ENCODE data around the gene ETS2.
"Not testable (repeated sequence)": the region's sequence is repeated elsewhere in the genome, so short reads cannot be mapped to it uniquely, and the experiment has no call there.

Gene ETS2

GRCh38 chr21:38821959-38822682 lies 16.4 kb downstream of the ETS2 start:
- ChIA-PET POLR2A (no interaction called here), CTCF (no interaction called here)
- TF ChIP-seq NFRKB (IDR thresholded peaks at IDR 0.05) (no peak), L3MBTL2 (conservative IDR thresholded peaks at IDR 0.05) (no peak), CTBP1 (IDR thresholded peaks at IDR 0.05; ENCODE audit: borderline replicate concordance) (no peak), SUZ12 (IDR thresholded peaks at IDR 0.05) (no peak), FOXA1 (IDR thresholded peaks at IDR 0.05) (no peak), ZNF384 (IDR thresholded peaks at IDR 0.05) (no peak), FOXK2 (IDR thresholded peaks at IDR 0.05) (no peak), HDGF (IDR thresholded peaks at IDR 0.05; ENCODE audit: borderline replicate concordance) (no peak), FOXM1 (IDR thresholded peaks at IDR 0.05; ENCODE audit: borderline replicate concordance) (no peak), BHLHE40 (IDR thresholded peaks at IDR 0.05; ENCODE audit: borderline replicate concordance) (no peak)
- DNase-seq (ENCODE audit: extremely low spot score) = no peak

- no peak for DNase-seq (ENCODE audit: extremely low spot score)
- POLR2A ChIA-PET = no interaction called here
- no peak for TF ChIP-seq ARNT (IDR thresholded peaks at IDR 0.05)
- TF ChIP-seq BHLHE40 (IDR thresholded peaks at IDR 0.05; ENCODE audit: borderline replicate concordance) = no peak
- TF ChIP-seq, protein P1, sequence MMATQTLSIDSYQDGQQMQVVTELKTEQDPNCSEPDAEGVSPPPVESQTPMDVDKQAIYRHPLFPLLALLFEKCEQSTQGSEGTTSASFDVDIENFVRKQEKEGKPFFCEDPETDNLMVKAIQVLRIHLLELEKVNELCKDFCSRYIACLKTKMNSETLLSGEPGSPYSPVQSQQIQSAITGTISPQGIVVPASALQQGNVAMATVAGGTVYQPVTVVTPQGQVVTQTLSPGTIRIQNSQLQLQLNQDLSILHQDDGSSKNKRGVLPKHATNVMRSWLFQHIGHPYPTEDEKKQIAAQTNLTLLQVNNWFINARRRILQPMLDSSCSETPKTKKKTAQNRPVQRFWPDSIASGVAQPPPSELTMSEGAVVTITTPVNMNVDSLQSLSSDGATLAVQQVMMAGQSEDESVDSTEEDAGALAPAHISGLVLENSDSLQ (IDR thresholded peaks at IDR 0.05) = no peak
- no peak for TF ChIP-seq CTBP1 (IDR thresholded peaks at IDR 0.05; ENCODE audit: borderline replicate concordance)
- no peak for TF ChIP-seq SP1 (IDR thresholded peaks at IDR 0.05)
- no peak for TF ChIP-seq NFRKB (IDR thresholded peaks at IDR 0.05)
- no peak for TF ChIP-seq HDGF (IDR thresholded peaks at IDR 0.05; ENCODE audit: borderline replicate concordance)
- CTCF ChIA-PET = no interaction called here
Measured at GRCh38 chr21:38822778-38823238, 17.1 kb downstream of the ETS2 start.

DNA sequence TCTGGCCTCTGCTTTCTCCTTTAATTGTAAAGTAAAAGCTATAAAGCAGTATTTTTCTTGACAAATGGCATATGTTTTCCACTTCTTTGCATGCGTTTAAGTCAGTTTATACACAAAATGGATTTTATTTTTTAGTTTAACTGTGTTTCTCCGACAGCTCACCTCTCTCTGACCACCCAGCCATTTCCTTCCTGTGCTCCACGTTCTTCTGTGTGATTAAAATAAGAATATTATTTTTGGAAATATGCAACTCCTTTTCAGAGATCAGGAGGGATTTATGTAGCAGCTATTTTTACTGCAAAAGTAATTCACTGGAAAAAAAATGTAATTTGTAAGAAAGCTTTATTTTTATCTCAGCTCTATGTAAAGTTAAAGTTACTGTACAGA lies 18.0 kb downstream of the ETS2 start:
- TF ChIP-seq FOXM1 (IDR thresholded peaks at IDR 0.05; ENCODE audit: borderline replicate concordance) (no peak), ZNF384 (IDR thresholded peaks at IDR 0.05) (no peak), ARNT (IDR thresholded peaks at IDR 0.05) (no peak), CTBP1 (IDR thresholded peaks at IDR 0.05; ENCODE audit: borderline replicate concordance) (no peak)
- ChIA-PET POLR2A (interaction anchor here (0.9 kb wide), 1 partner anchor 9 kb away, joined by 3 read pairs; no protein-coding TSS in a partner anchor), CTCF (no interaction called here)
- DNase-seq (ENCODE audit: extremely low spot score) = no peak

DNA sequence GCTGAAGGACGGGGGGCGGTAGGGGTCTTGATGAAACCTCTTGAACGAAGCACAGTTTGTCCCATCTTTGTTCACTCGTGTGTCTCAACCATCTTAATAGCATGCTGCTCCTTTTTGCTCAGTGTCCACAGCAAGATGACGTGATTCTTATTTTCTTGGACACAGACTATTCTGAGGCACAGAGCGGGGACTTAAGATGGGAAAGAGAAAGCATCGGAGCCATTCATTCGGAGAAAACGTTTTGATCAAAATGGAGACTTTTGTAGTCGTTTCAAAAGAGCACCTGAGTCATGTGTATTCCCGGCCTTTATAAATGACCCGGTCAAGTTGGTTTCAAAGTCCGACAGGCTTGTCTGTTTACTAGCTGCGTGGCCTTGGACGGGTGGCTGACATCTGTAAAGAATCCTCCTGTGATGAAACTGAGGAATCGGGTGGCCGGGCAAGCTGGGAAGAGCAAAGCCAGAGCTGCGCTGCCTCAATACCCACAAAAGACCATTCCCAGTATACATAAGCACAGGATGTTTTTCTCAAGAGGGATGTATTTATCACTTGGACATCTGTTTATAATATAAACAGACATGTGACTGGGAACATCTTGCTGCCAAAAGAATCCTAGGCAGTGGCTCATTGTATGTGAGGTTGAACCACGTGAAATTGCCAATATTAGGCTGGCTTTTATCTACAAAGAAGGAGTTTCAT lies 18.5 kb downstream of the ETS2 start:
- ChIA-PET POLR2A (interaction anchor here (0.9 kb wide), 1 partner anchor 8 kb away, joined by 3 read pairs; no protein-coding TSS in a partner anchor), CTCF (no interaction called here)
- TF ChIP-seq FOXA1 (IDR thresholded peaks at IDR 0.05) = no peak
- no peak for TF ChIP-seq NFRKB (IDR thresholded peaks at IDR 0.05)
- TF ChIP-seq FOXK2 (IDR thresholded peaks at IDR 0.05) = no peak
- TF ChIP-seq L3MBTL2 (conservative IDR thresholded peaks at IDR 0.05) = no peak
- no peak for TF ChIP-seq TARDBP (IDR thresholded peaks at IDR 0.05)
- TF ChIP-seq HDGF (IDR thresholded peaks at IDR 0.05; ENCODE audit: borderline replicate concordance) = no peak
- no peak for TF ChIP-seq CTBP1 (IDR thresholded peaks at IDR 0.05; ENCODE audit: borderline replicate concordance)
- TF ChIP-seq LEF1 (IDR thresholded peaks at IDR 0.05; ENCODE audit: borderline replicate concordance) = no peak
- TF ChIP-seq ZNF384 (IDR thresholded peaks at IDR 0.05) = no peak
- TF ChIP-seq, protein P1 (IDR thresholded peaks at IDR 0.05) = no peak
- no peak for TF ChIP-seq SP1 (IDR thresholded peaks at IDR 0.05)
- TF ChIP-seq BHLHE40 (IDR thresholded peaks at IDR 0.05; ENCODE audit: borderline replicate concordance) = no peak
- TF ChIP-seq FOXM1 (IDR thresholded peaks at IDR 0.05; ENCODE audit: borderline replicate concordance) = no peak
- no peak for TF ChIP-seq SUZ12 (IDR thresholded peaks at IDR 0.05)
- TF ChIP-seq ELF4 (IDR thresholded peaks at IDR 0.05) = no peak
- no peak for TF ChIP-seq ARNT (IDR thresholded peaks at IDR 0.05)
- no peak for DNase-seq (ENCODE audit: extremely low spot score)

DNA sequence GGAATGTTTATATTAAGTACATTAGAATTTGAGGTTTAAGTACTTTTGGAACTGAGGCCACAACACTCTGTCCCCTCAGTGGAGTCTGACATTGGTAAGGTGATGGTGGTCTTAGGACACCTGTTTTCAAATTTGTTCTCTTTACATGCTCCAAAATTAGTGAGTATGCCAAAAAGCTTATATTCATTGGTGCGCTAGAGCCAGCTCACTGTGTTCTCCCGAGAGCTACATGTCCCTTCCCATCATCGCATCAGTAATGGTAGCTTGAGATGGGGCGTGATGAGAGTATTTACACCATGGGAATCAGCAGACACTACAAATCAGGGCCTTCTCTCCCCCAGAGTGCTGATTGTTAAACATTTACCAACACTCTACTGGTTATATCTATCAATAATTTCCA lies 19.5 kb downstream of the ETS2 start:
- POLR2A ChIA-PET = no interaction called here
- DNase-seq (ENCODE audit: extremely low spot score) = no peak
- TF ChIP-seq FOXK2 (IDR thresholded peaks at IDR 0.05) = no peak
- TF ChIP-seq, protein P1 (IDR thresholded peaks at IDR 0.05) = no peak
- TF ChIP-seq ZNF384 (IDR thresholded peaks at IDR 0.05) = no peak
- no peak for TF ChIP-seq FOXA1 (IDR thresholded peaks at IDR 0.05)
- no peak for TF ChIP-seq BHLHE40 (IDR thresholded peaks at IDR 0.05; ENCODE audit: borderline replicate concordance)
- no peak for TF ChIP-seq CTBP1 (IDR thresholded peaks at IDR 0.05; ENCODE audit: borderline replicate concordance)
- TF ChIP-seq ELF4 (IDR thresholded peaks at IDR 0.05) = no peak
- no peak for TF ChIP-seq SP1 (IDR thresholded peaks at IDR 0.05)
- no peak for TF ChIP-seq ARNT (IDR thresholded peaks at IDR 0.05)
- no peak for TF ChIP-seq HDGF (IDR thresholded peaks at IDR 0.05; ENCODE audit: borderline replicate concordance)
- CTCF ChIA-PET = no interaction called here

- DNase-seq (ENCODE audit: extremely low spot score) = no peak
- ChIA-PET CTCF (no interaction called here), POLR2A (no interaction called here)
- no peak for TF ChIP-seq L3MBTL2 (conservative IDR thresholded peaks at IDR 0.05)
- TF ChIP-seq SUZ12 (IDR thresholded peaks at IDR 0.05) = no peak
- TF ChIP-seq TARDBP (IDR thresholded peaks at IDR 0.05) = no peak
- TF ChIP-seq FOXK2 (IDR thresholded peaks at IDR 0.05) = no peak
- TF ChIP-seq FOXA1 (IDR thresholded peaks at IDR 0.05) = no peak
- TF ChIP-seq ARNT (IDR thresholded peaks at IDR 0.05) = no peak
- TF ChIP-seq NFRKB (IDR thresholded peaks at IDR 0.05) = no peak
- TF ChIP-seq CTBP1 (IDR thresholded peaks at IDR 0.05; ENCODE audit: borderline replicate concordance) = no peak
Measured at GRCh38 chr21:38825921-38826320, 20.2 kb downstream of the ETS2 start.

GRCh38 chr21:38828111-38828510 lies 22.4 kb downstream of the ETS2 start:
- POLR2A ChIA-PET; DNase-seq (ENCODE audit: extremely low spot score); CTCF ChIA-PET: not testable (repeated sequence)

All from HEK293T (cell line).